ENCODE measurements around the gene MAPK8IP1.

MAPK8IP1 gene

GRCh38 chr11:45933131-45933831 is 47.8 kb downstream of the MAPK8IP1 start:
- Histone ChIP-seq H3K27ac (peak overlapping the region in 11 of 21 experiments; percentile 5 to 94 (median 64)), H3K4me3 (peak overlapping the region in 3 of 7 experiments; percentile 9 to 31 (median 14))

DNA sequence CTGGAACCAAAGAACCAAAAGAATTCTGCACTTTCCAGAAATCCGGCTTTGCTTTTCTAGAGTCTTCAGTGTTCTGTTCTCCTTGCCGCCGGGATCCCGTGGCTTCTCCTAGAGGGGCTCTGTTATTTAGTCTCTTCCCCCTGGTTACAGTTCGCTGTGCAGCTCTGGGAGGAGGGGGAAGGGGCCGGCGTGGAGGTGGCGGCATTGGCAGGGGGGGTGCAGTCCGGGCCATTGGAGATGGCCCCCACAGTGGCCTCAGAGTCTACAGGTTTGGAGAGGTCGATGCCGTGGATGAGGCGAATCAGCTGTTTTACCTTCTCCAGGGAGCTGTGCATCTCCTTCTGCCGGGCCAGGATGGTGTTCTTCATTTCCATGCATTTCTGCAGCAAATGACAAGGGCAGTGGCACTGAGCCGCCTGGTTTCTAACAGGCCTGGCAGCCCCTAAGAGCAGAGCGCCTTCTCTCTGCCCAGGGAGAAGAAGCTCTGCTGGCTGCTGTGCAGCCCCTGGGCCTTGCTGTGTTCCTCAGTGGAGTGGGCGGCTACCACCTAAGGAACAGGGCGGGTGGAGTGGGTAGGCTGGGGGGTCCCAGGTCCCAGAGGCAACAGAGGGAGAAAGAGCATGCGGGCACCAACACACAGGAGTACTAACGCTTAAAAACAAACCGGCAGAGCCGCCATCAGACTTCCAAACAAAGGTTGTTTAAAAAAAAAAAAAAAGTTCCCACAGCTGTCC is 48.6 kb downstream of the MAPK8IP1 start:
- Histone ChIP-seq H3K4me3 (no peak overlapping the region), H3K27ac (peak overlapping the region in 9 of 21 experiments; percentile 11 to 94 (median 77))

DNA sequence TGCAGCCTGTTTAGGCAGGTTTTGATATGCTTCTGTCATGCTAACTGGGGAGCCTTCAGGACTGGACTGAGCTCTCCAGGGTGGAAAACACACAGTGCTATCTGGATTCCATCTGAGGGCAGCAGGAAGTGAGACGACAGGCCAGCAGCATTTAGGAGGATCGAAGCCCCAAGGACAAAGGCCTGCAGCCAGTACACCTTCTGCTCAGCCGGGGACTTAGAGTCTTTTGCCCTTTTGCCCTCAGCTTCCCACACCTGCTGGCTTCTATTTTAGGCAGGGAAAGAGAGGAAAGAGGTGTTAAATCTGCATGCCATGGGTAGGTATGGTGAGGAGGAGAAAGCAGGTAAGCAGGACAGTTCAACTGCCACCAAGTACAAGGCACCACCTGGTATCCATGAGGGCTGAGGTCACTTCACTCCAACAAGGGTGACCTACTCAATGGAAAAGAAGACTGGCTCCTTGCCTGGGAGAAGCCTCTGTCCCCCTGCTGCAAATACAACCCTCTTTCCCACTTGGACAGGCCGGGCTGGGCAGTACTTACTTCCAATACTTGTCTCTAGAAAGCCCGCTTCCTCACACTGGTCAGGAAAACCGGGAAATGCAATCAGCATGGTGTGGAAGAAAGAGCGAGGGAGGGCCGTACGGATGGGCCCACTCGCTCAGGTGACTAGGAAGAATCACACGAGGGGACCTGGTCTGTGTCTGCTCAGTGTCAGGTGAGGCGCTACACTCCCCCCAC is 49.3 kb downstream of the MAPK8IP1 start:
- Histone ChIP-seq H3K27ac (peak overlapping the region in 9 of 21 experiments; percentile 8 to 94 (median 56)), H3K4me3 (no peak overlapping the region)

DNA sequence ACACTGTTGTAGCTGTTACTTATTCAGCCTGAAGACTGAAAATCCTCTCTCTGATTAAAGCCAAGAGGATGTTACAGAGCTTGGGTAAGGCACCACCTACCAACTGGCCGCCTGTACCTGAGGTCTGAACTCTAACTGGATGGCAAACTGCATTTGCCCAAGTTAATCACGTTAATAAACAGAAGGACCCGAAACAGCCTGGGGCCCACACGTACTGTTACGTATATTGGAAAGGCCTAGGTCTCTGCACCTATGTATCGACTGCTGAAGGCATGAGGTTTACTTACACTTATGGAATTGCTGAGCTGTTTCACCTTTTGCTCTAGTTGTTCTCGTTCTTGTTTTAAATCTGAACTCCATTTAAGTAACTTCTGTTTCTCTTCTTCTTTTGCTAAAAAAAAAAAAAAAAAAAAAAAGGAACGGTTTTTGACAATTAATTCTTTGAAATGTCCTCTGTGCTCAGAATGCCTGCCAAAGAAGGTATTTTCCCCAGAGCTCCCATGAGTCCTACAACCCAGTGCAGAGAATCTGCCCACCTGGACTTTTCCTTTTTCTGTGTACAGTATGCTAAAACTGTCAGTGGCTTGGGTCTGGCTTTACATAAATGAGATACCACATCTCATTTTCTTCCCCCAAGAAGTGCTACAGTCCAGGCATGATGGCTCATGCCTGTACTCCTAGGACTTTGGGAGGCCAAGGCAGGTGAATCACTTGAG is 50.1 kb downstream of the MAPK8IP1 start:
- Histone ChIP-seq H3K27ac (peak overlapping the region in 5 of 21 experiments; percentile 8 to 86 (median 48)), H3K4me3 (no peak overlapping the region)

DNA sequence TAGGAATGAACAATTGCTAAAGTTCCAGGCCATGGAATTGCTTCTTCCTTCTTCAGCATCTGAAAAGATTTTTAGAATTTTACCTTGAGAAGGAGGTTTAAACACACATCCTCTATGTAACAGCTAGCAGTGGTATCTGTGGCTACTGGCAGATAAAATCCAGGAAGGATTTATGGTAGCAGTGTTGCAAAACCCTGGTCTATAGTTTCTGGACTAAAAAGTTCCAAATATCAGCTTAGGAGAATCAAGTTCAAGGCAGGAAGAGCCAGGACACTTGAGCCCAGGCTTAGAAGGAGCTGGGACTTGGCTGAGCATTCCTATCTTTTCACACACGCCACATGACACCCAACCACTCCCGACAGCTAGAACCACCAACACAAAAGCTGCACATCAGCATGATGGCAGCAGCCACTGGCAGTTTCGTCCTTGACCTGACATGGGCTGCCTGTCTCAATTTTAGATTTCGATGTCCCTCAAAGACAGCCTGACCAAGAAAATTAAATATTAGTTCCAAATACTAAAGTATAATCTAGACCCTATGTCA is 51.1 kb downstream of the MAPK8IP1 start:
- H3K4me3 ChIP-seq, result no peak overlapping the region
- no peak overlapping the region for H3K27ac ChIP-seq

GRCh38 chr11:45937916-45938315 is 52.5 kb downstream of the MAPK8IP1 start:
- Histone ChIP-seq H3K4me3 (no peak overlapping the region), H3K27ac (no peak overlapping the region)

DNA sequence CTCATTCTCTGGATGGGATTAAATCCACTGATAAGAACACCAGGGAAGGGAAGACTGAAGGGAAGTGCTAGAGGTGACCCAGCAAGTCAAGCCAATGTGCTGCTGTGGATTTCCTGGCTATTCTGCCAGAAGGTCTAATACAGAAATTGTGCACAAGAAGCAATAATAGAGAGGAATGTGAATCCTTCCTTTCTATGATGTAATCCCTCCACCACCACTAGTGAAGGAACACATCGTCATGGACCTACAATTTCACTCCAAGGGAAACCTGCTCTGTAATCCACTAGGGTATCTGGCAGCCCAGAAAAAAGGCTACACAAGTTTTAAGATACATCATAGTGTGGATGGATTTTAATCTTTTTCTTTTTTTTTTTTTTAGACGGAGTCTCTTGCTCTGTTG is 54.4 kb downstream of the MAPK8IP1 start:
- Histone ChIP-seq H3K4me3 (no peak overlapping the region), H3K27ac (no peak overlapping the region)

DNA sequence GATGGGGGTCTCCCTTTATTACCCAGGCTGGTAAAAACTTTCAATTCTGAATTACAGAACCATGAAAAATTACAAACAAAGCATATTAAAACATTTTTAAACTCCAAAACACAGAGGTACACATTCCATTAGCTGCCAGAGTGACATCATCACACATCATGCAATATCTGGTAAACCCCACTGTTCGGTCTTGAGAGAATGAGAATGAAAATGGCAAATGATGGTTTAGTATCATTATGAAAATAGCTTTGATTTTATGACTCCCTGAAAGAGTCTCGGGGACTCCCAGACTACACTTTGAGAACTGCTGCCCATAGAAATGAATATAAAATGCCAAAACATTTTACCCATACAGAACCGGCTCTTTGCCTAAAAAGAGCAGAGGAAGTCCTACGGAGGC is 55.8 kb downstream of the MAPK8IP1 start:
- no peak overlapping the region for H3K4me3 ChIP-seq
- H3K27ac ChIP-seq, result no peak overlapping the region

DNA sequence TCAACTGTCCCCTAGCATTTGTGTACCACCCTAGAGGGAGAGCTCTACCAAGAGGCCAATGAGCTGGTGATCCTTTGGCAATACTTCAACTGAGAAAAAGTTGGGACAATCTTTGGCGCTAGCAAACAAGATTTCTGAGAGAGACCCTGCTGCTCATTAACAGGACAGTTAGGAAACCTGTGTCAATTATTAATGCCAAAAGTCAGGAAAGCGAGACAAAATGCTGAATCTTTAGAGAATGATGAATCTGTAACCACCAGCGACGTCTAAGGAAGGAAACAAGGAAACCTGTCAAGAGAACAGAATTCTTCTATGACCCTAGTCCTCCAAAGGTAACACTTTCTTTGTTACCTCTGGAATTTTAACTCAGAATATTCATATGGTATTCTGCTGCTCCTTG is 56.9 kb downstream of the MAPK8IP1 start:
- H3K27ac ChIP-seq, result no peak overlapping the region
- H3K4me3 ChIP-seq, result no peak overlapping the region

GRCh38 chr11:45945397-45945999 is 60.0 kb downstream of the MAPK8IP1 start:
- Histone ChIP-seq H3K27ac (no peak overlapping the region), H3K4me3 (no peak overlapping the region)

GRCh38 chr11:45947885-45948284 is 62.4 kb downstream of the MAPK8IP1 start:
- Histone ChIP-seq H3K4me3 (no peak overlapping the region), H3K27ac (no peak overlapping the region)

DNA sequence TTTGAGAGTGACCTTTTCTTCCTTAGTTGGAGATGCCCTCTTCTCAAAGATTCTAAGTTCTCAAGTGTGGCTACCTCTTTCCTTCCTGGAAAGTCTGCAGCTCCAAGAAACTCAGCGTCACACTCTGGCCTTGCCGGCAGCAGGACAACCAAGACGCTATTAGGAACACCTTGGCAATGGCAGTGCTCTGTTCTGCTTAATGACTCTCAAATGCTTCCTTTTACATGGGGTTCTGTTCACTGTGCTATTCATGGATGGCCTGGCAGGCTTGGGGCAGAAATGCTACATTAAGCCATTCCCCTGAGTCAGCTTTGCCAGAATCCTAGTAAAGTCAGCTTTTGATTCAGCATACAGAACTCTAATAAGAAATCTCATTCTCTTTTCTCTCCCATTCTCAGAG is 62.9 kb downstream of the MAPK8IP1 start:
- Histone ChIP-seq H3K27ac (no peak overlapping the region), H3K4me3 (no peak overlapping the region)

DNA sequence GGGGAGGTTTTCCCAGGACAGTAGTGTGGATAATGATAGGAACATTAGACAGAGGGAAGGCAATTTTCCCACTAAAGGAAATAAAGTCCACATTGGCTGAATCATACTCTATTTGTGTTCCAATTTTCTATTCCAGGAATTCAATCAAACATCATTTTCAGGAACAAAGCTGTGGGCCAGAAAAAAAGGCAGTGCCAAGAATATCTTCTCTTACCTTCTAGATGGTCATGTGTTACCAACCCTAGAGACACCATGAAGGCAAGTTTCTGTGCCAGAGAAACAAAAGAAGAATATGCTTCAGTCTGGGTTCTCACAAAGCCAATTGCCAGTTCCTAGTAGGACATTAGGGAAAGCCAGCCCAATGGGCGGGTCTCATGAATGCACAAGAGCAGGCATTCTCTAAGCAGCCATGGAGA is 64.5 kb downstream of the MAPK8IP1 start:
- Histone ChIP-seq H3K4me3 (no peak overlapping the region), H3K27ac (peak overlapping the region in 1 of 21 experiments; percentile 3)

Measured in skin epidermis (tissue), 12 donors.